OCI-LY7 (cell line): ENCODE results near the gene ARHGEF16.

Experiments
- CTCF ChIP-seq: fragments of 200-600 bp; sonication (generic); conservative IDR thresholded peaks from 2 replicates; pipeline ENCODE4 v1.5.1; 2014; ENCODE audit warnings: mild to moderate bottlenecking, antibody characterized with exemption, low read length, moderate library complexity, mixed read lengths
- EZH2phosphoT487 ChIP-seq: fragments of 200-600 bp; sonication (generic); IDR thresholded peaks from 2 replicates; pipeline ENCODE4 v1.6.1; 2018; ENCODE audit warnings: low read depth, borderline replicate concordance, mild to moderate bottlenecking, mixed run types, antibody characterized with exemption, low read length, moderate library complexity, mixed read lengths

- TF ChIP-seq CTCF (no peak), EZH2phosphoT487 (no peak)
These were observed 7.4 kb downstream of the ARHGEF16 start for GRCh38 chr1:3461934-3462275.
